Left ventricle myocardium inferior (tissue), 1 donor: Measurements from ENCODE around the gene CEP104. TPM values are rescaled to one million over a fixed set of nuclear protein-coding genes. Genes with fewer than 3 reads are reported as not detected.

Experiments used
- DNase-seq: peaks from one replicate; pipeline ENCODE4 v3.0.0-alpha.2; 2020
- H3K27ac ChIP-seq: fragments of 200-600 bp; replicated peaks from 2 replicates; pipeline ENCODE4 v1.8.0; 2021
- H3K27me3 ChIP-seq: fragments of 200-600 bp; 2 replicates; pipeline ENCODE4 v1.8.0; 2021; ENCODE audit warnings: low read depth
- H3K36me3 ChIP-seq: fragments of 200-600 bp; 2 replicates; pipeline ENCODE4 v1.8.0; 2021
- H3K4me1 ChIP-seq: fragments of 200-600 bp; 2 replicates; pipeline ENCODE4 v1.8.0; 2021
- H3K4me3 ChIP-seq: fragments of 200-600 bp; 2 replicates; pipeline ENCODE4 v1.8.0; 2021; ENCODE audit warnings: mild to moderate bottlenecking, moderate library complexity
- H3K9me3 ChIP-seq: fragments of 200-600 bp; replicated peaks from 2 replicates; pipeline ENCODE4 v1.8.0; 2021
- intact Hi-C: fragments of 100-400 bp; cut with micrococcal nuclease; formaldehyde crosslinking; loops from one replicate; pipeline ENCODE4 v1.11.0; 2022
- total RNA-seq: library from RNA; stranded (reverse); fragmentation: NEBNext Ultra II Directional; extraction: Animal tissue kit (Norgen Biotek cat#: 25700); gene quantifications from one replicate; pipeline ENCODE4 v1.2.1, GENCODE V29; 2021
- TF ChIP-seq, protein P1 (sequence below): fragments of 200-600 bp; IDR thresholded peaks from 2 replicates; pipeline ENCODE4 v1.8.0; 2021; ENCODE audit warnings: antibody characterized with exemption, mild to moderate bottlenecking, borderline replicate concordance
- donor health status: DM: no; HTN: yes; CAD: no; lungs with severe emphysema.

Gene CEP104
- total RNA-seq, 1 donor from 2014 or later: 32.2 TPM

DNA sequence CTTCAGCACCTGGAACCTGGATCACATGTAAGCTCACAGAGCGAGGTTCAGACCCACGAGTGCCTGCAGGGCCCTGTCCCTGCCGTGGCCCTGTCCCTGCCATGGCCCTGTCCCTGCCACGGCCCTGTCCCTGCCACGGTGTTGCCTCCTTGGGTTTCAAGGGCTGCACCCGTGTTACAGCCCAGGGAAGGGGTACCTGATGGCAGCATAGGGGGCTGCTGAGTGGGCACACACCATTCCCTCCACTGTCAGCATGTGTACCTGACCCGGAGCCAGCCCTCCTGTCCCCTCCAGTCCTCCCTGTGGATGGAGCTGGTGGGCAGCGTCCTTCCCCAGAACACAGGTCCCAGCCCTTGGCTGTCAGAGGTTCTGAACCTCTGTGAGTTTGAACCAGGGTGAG is 15.5 kb upstream of the CEP104 start:
- intact Hi-C loops: no loop called here
- Histone ChIP-seq H3K36me3 (peaks cover 85% of the 10 kb centered on the region), H3K9me3 (no peaks in the 10 kb centered on the region), H3K4me1 (no peaks in the 10 kb centered on the region), H3K4me3 (no peak overlapping the region), H3K27me3 (no peaks in the 10 kb centered on the region), H3K27ac (no peak overlapping the region)
- TF ChIP-seq, protein P1, sequence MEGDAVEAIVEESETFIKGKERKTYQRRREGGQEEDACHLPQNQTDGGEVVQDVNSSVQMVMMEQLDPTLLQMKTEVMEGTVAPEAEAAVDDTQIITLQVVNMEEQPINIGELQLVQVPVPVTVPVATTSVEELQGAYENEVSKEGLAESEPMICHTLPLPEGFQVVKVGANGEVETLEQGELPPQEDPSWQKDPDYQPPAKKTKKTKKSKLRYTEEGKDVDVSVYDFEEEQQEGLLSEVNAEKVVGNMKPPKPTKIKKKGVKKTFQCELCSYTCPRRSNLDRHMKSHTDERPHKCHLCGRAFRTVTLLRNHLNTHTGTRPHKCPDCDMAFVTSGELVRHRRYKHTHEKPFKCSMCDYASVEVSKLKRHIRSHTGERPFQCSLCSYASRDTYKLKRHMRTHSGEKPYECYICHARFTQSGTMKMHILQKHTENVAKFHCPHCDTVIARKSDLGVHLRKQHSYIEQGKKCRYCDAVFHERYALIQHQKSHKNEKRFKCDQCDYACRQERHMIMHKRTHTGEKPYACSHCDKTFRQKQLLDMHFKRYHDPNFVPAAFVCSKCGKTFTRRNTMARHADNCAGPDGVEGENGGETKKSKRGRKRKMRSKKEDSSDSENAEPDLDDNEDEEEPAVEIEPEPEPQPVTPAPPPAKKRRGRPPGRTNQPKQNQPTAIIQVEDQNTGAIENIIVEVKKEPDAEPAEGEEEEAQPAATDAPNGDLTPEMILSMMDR: no peak
- no peak for DNase-seq

DNA sequence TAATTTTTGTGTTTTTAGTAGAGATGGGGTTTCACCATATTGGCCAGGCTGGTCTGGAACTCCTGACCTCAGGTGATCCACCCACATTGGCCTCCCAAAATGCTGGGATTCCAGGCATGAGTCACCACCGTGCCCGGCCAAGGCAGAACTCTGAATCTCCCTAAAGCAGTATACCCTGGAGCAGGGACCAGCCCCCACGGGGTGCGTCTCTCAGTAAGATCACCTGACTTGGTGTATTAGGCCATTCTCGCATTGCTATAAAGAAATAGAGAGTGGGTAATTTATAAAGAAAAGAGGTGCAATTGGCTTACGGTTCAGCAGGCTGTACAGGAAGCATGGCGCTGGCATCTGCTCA is 14.4 kb upstream of the CEP104 start:
- Histone ChIP-seq H3K27me3 (no peaks in the 10 kb centered on the region), H3K4me1 (no peaks in the 10 kb centered on the region), H3K27ac (no peak overlapping the region), H3K4me3 (no peak overlapping the region), H3K9me3 (no peaks in the 10 kb centered on the region), H3K36me3 (peaks cover 84% of the 10 kb centered on the region)
- DNase-seq: no peak
- intact Hi-C loops: no loop called here
- TF ChIP-seq, protein P1: no peak

DNA sequence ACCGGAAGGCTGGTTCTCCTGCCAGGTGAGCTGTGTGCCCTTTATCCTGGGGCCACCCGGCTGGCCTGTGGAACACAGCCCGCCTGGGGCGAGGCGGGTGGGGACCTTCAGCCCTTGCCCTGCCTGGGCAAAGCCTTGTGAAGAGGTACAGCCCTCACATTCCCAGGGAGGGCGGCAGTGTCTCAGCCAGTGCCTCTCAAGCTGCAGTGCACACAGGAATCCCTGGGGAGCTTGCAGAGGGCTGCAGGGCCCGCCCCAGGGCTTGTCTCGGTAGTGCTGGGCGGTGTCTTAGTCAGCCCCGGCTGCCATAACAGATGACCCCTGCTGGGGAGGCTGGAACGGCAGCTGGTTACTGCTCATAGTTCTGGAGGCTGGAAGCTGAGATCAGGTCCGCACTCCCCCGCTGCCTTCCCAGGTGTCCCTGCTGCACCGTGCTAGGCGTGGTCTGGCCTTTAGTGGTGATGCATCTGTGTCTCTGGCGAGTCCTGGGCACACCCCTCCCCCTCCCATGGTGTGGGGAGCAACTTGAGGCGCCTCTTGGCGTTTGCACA is 12.8 kb upstream of the CEP104 start:
- no peaks in the 10 kb centered on the region for H3K27me3 ChIP-seq
- H3K36me3 ChIP-seq: peaks cover 74% of the 10 kb centered on the region
- no peak for DNase-seq
- H3K4me3 ChIP-seq: no peak overlapping the region
- no peak overlapping the region for H3K27ac ChIP-seq
- no peaks in the 10 kb centered on the region for H3K4me1 ChIP-seq
- TF ChIP-seq, protein P1: no peak
- H3K9me3 ChIP-seq: no peaks in the 10 kb centered on the region
- intact Hi-C loops: no loop called here

DNA sequence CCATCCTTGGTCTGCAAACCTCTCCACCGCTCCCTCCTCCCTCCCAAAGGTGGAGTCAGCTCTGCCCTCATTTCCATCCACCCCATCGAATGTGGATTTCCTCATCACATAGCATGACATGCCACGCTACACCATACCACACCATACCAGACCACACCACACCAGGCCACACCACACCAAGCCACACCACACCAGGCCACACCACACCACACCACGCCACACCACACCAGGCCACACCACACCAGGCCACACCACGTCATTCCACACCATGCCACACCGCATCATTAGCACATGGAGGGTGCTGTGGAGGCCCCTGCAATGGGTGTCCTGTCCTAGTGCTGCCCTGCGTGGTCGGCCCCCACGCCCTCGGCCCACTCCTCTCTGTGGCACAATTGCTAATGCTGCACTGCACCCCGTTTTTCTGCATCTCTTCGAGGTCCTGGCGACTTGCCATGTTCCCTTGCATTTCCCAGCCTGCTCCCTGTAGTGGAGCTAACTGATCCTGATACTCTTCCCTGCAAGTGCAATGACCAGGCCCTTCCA is 11.5 kb upstream of the CEP104 start:
- no peak overlapping the region for H3K4me3 ChIP-seq

DNA sequence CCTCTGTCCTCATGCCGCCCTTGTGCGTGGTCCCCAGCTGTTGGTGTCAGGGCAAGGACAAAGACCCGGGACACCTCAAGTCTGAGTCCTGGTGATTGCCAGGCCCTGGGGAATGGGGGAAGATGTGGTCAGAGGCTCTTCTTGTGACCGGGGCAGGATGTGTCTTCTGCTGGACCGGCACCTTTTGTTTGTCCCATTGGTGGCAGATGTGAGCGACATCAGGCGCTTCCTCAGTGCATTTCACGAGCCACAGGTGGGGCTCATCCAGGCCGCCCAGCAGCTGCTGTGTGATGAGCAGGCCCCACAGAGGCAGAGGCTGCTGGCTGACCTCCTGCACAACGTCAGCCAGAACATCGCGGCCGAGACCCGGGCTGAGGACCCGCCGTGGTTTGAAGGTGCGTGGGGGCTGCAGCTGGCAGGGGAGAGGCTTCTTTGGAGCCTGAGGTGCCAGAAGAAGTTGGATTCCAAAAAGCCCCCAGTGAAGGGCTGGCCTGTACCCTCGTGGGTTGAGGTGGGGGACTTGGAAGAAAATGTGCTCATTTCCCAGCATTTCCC is 8.7 kb upstream of the CEP104 start:
- TF ChIP-seq, protein P1: no peak
- Histone ChIP-seq H3K4me1 (no peaks in the 10 kb centered on the region), H3K27ac (no peak overlapping the region), H3K27me3 (no peaks in the 10 kb centered on the region), H3K4me3 (no peak overlapping the region), H3K36me3 (peaks cover 44% of the 10 kb centered on the region), H3K9me3 (no peaks in the 10 kb centered on the region)
- DNase-seq: no peak
- intact Hi-C loops: no loop called here

More for the DNA sequence above, 11.5 kb upstream of the CEP104 start:
- Histone ChIP-seq H3K27me3 (no peaks in the 10 kb centered on the region), H3K4me1 (no peaks in the 10 kb centered on the region), H3K36me3 (peaks cover 64% of the 10 kb centered on the region), H3K27ac (no peak overlapping the region), H3K9me3 (no peaks in the 10 kb centered on the region)
- intact Hi-C loops: no loop called here
- TF ChIP-seq, protein P1: no peak
- DNase-seq: no peak
